HG03439 (cell line): ENCODE measurements around the gene TXNDC15.
"Not testable (repeated sequence)": the region's sequence is repeated elsewhere in the genome, so short reads cannot be mapped to it uniquely, and the experiment has no call there.

Source experiments
- ATAC-seq: cut with Tn5 transposase; IDR thresholded peaks from one replicate; pipeline ENCODE4 v1.9.1; 2021; ENCODE audit warnings: mild to moderate bottlenecking, moderate library complexity; ENCODE audit not compliant: unreplicated experiment

The TXNDC15 gene

GRCh38 chr5:134873987-134874830 lies at the start of gene TXNDC15:
TXNDC15 (plus strand) TSS chr5:134874371; CDS start chr5:134874428, 57 bp downstream.
- ATAC-seq: peak; percentile 73

DNA sequence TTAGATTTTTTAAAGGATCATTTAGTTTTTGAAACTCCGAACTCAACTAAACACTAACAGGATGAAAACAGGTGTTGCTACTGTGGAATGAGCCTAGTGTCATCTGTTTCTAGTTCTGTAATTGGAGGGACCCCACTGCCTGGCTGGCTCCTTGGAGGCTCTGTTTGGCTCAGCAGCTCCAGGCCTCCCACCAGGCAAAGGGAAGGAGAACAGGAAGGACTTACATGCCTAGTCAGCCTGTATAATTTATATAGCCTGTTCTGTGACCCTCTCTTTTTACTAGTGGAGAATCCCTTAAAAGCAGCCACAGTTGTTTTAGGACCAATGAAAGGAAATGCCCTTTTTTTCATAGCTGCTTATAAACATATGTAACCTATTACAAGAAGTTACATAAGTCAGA lies 49.5 kb upstream of the TXNDC15 start:
- no peak for ATAC-seq

DNA sequence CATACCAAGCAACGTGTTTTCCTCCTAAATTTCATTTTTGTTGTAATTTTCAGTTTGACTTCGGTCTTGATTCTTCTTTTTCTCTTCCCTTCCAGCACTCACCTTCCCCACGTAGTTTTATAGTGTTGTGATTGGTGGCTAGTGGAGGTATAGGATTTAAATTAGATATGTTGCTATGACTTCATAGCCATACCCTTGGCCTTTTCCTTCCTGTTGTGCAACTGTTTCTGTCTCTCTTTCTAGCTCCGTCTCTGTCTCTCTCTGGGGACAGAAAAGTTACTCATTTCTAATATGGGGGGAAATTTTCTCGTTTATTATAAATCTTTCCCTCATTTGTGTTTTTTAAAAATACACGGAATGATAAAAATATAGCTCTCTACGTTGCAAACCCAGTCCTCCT lies 49.0 kb upstream of the TXNDC15 start:
- ATAC-seq: no peak

DNA sequence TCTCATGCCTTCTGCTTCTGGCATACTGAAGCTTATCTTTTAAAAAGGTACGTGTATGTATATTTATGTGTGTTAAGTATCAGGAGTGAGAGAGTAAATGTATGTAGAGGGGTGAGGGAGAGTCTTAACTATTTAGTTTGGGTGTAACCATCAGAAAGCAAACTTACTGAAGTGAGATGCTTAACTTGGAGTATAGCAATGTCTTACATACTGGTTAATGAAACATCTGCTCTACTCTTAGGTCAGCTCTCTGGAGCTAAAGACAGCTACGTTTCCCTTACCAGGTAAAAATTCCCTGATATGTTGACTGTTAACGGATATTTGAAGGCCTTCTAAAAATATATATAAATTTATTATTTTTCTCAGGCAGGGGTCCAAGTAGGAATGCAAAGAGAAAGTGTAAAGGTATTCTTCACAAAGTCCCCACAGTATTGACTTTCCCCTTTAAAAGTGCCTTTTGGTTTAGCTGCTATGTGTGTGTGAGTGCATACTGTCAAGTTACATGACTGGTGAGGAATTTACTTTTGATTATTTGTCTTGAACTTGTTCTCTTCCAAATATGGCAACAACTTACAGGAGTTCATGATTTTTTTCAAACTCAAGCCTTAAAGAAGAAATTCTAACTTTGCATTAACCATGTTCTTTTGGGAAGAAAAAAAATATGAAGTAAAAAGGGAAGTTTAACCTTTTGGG lies 40.7 kb upstream of the TXNDC15 start:
- no peak for ATAC-seq

DNA sequence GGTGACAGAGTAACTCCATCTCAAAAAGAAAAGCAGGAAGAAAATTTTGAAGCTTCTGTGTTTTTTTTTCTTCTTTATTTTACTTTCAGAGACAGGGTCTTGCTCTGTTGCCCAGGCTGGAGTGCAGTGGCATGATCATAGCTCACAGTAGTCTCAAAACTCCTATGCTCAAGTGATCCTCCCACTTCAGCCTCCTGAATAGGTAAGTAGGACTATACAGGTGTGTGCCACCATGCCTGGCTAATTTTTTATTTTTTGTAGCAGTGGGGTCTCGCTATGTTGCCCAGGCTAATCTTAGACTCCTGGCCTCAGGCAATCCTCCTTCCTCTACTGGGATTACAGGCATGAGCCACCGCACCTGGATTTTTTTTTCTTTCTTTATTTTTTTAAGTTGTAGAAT lies 38.5 kb upstream of the TXNDC15 start:
- no peak for ATAC-seq

GRCh38 chr5:134837530-134838181 lies 36.5 kb upstream of the TXNDC15 start:
- ATAC-seq: no peak

- ATAC-seq: not testable (repeated sequence)
Observed at GRCh38 chr5:134838361-134838760, 35.8 kb upstream of the TXNDC15 start.

DNA sequence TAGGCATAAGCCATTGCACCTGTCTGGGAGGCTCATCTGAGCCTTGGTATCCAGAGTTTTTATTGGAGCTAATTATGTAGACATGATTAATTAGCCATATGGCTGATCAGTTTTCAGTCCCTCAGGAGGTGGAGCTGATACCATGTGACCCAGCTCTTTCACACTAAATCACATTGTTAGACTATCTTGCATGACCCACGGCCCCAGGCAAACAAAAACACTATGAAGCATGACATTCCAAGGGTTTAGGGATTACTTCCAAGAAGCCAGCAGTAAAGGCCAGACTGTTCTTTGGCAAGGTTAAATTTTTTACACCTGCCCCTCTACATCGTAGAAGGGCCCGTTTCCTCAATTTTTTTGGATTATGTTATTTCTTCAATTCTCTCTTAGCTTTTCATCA lies 33.4 kb upstream of the TXNDC15 start:
- no peak for ATAC-seq

GRCh38 chr5:134844252-134844651 lies 29.9 kb upstream of the TXNDC15 start:
- ATAC-seq: no peak

GRCh38 chr5:134845335-134845851 lies 28.8 kb upstream of the TXNDC15 start:
- ATAC-seq: no peak

DNA sequence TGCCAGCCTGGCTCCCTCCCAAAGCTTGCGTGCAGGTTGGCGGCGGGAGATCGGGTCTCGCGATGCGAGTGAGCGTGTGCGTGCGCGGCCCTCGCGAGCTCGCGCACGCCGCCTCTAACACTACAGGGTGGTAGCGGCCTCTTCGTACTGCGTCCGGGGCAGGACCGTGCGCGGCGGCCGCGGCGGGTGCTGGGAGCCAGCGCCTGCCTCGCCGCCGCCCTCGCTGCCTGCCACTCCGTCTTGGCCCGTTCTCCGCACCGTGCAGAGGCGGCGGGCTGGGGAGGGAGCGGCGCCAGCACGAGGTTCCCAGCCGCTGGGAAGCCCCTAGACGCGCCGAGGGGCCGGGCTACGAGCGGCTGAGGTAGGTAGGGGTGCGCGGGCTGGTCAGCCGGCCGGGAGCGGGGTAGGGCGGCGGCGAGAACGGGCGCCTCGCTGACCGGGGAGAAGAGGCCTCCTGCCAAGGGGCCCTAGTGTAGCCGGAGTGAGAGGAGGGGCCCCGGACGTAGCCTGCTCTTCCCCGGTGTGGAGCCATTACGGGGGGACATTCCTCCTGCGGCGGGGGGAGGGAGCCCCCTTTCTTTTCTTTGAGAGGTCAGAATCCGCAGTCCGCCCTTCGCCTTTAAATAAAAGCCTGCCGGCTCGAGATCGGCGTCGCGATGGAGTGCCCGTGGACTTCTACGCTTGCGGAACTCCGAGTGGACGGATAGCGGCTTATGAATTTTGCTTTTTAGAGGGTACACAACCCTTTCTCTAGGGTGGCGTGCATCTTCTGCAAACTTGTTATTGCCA lies 28.1 kb upstream of the TXNDC15 start, which contains the start of gene C5orf24:
TSS of gene C5orf24 (plus strand) at position 117 of the 789 bp plus-strand sequence. CDS start 8,933 bp downstream, outside the sequence.
- peak; percentile 91 for ATAC-seq

DNA sequence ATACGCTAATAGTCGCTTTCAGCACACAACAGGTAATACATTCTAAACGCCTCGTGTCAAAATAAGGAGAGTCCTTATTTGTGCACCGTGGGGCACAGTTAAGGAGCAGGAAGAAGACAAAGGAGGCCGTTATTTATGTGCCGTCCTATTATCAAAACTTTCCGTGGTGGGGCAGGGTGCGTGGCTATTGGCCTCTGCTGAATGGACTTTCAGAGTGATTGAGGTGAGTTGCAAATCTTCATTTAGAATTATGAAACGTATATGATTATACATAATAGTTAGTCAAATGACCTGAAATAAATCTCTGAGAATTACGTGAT lies 27.6 kb upstream of the TXNDC15 start:
- peak; percentile 11 for ATAC-seq

GRCh38 chr5:134849434-134849933 lies 24.7 kb upstream of the TXNDC15 start:
- ATAC-seq: not testable (repeated sequence)

DNA sequence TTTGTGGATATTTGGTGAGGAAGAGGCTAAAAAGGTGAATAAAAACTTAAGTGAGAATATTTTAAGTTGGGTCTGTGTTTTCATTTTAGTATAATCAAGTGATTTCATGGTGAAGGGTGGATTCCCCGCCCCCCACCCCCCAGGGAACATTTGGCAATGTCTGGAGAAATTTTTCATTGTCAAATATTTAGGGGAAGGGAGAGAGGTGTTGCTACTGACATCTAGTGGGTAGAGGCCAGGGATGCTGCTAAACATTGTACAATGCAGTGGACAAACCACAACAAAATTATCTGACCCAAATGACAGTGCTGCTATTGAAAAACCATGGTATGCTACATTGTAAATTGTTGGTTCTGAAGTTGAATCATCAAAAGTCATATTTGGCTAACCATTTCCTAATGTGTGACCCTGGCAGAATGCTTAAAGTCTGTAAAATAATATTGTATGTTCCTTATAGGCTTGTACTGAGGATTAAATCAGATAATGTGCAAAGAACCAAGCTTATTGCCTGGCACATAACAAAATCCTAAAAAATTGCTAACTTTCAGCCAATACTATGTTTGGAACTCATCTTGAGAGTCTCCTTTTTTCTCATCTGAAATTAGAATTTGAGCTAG lies 22.8 kb upstream of the TXNDC15 start:
- no peak for ATAC-seq

GRCh38 chr5:134856465-134856864 lies 17.7 kb upstream of the TXNDC15 start:
- ATAC-seq: not testable (repeated sequence)

DNA sequence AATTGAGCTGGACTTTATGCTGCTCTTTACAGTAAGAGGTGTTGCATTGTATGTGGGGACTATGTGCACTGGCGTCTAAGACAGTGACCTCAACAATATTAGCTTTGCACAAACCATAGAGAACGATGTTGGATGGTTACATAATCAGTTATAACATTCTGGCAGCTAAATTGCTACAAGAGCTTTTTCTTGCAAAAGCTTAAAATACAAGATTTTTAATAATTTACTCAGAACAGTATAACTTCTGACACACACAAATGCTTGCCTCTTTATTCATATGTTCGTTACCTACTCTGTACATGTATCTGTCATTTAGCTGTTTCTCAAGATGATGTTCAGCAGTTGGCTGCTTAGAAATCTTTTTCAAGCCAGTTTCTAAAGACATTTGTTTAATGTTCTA lies 16.8 kb upstream of the TXNDC15 start:
- no peak for ATAC-seq

GRCh38 chr5:134864707-134865106 lies 9.5 kb upstream of the TXNDC15 start:
- ATAC-seq: no peak

GRCh38 chr5:134873494-134873893 lies 677 bp upstream of the TXNDC15 start:
- ATAC-seq: no peak

GRCh38 chr5:134874831-134875655 lies 872 bp downstream of the TXNDC15 start:
- ATAC-seq: no peak
